ENCODE data around the gene GDPD5.

GRCh38 chr11:75565221-75565814 lies 39.6 kb upstream of the GDPD5 start:
- TF ChIP-seq CTCF (conservative IDR thresholded peaks at IDR 0.05) = no peak
- TF ChIP-seq ZFX (IDR thresholded peaks at IDR 0.05) = no peak

Data from C4-2B (cell line).